ENCODE data around the gene ALDH3B2. TPM values are rescaled to one million over a fixed set of nuclear protein-coding genes. Genes with fewer than 3 reads are reported as not detected.

Gene ALDH3B2
- total and polyA plus RNA-seq, 2 of the 8 experiments (the other 6 are each of a cell fraction or from before 2014, with no cell fraction given): not detected

- ChIA-PET CTCF (ENCODE audit: partially characterized antibody) (interaction anchor here (1.9 kb wide), 1 partner anchor 21 kb away, joined by 4 read pairs; no protein-coding TSS in a partner anchor), POLR2A (ENCODE audit: partially characterized antibody) (no interaction called here)
- Histone ChIP-seq H3K79me1 (ENCODE audit: low read depth, low read length) (no peaks in the 10 kb centered on the region), H3K14ac (ENCODE audit: insufficient read length) (no peak overlapping the region), H3K4me2 (ENCODE audit: insufficient read depth in 1 of 2, low read depth in 2 of 2, low read length in 2 of 2) (no peak overlapping the region), H2AK5ac (ENCODE audit: low read depth, low read length) (no peak overlapping the region), H3K4me1 (replicated peaks in 1 of 4; ENCODE audit: control insufficient read depth in 3 of 4, insufficient read depth in 4 of 4, low read length in 3 of 4) (no peaks in the 10 kb centered on the region), H3K4me3 (ENCODE audit: extremely low read depth in 1 of 4, insufficient read depth in 2 of 4, low read depth in 3 of 4, low read length in 4 of 4) (no peak overlapping the region), H4K20me1 (replicated peaks in 1 of 2; ENCODE audit: control insufficient read depth in 1 of 2, insufficient read depth in 2 of 2, low read length in 2 of 2) (no peaks in the 10 kb centered on the region), H3K79me2 (ENCODE audit: control insufficient read depth in 1 of 2, insufficient read depth in 2 of 2, low read length in 2 of 2) (no peaks in the 10 kb centered on the region), H3K23me2 (ENCODE audit: low read depth, low read length) (no peaks in the 10 kb centered on the region), H3K4ac (replicated peaks; ENCODE audit: insufficient read length, low read depth, low read length) (no peak overlapping the region), H3K27me3 (replicated peaks in 1 of 4; ENCODE audit: control insufficient read depth in 3 of 4, extremely low read depth in 1 of 4, insufficient read depth in 3 of 4, low read length in 3 of 4) (no peaks in the 10 kb centered on the region; a peak in 1 of 7 replicates), H3K9me3 (ENCODE audit: insufficient read depth in 2 of 2, low read depth in 1 of 2, low read length in 1 of 2) (no peaks in the 10 kb centered on the region), H3K56ac (replicated peaks; ENCODE audit: insufficient read length, low read depth, low read length) (no peak overlapping the region), H2BK5ac (ENCODE audit: low read depth, low read length) (no peak overlapping the region), H4K5ac (ENCODE audit: insufficient read length, low read depth, low read length) (no peak overlapping the region), H2BK15ac (ENCODE audit: low read length) (no peak overlapping the region), H3K27ac (ENCODE audit: low read depth, low read length) (no peak overlapping the region), H3K36me3 (ENCODE audit: control insufficient read depth in 2 of 4, insufficient read depth in 4 of 4, low read length in 3 of 4) (no peaks in the 10 kb centered on the region), H3K23ac (ENCODE audit: insufficient read length) (no peak overlapping the region), H3K18ac (ENCODE audit: extremely low read depth, low read length) (no peak overlapping the region), H3K9ac (replicated peaks in 1 of 4; ENCODE audit: extremely low read depth in 1 of 4, low read depth in 3 of 4, low read length in 3 of 4) (no peak overlapping the region), H2BK120ac (replicated peaks; ENCODE audit: low read depth, low read length) (no peak overlapping the region), H2BK12ac (ENCODE audit: low read depth, low read length) (no peak overlapping the region), H2BK20ac (ENCODE audit: low read length) (no peak overlapping the region), H2AFZ (ENCODE audit: low read length) (no peak overlapping the region), H4K8ac (ENCODE audit: extremely low read depth, insufficient read depth, low read length) (no peak overlapping the region), H4K91ac (replicated peaks; ENCODE audit: insufficient read length, low read length) (no peak overlapping the region)
- DNase-seq (ENCODE audit: low read depth in 1 of 2, low spot score in 2 of 2) (no peak), FAIRE-seq (no peak)
- 88% methylated on average over 4 of the region's 4 CpGs; no CpG with 5 or more reads in 1 of the 2 experiments for WGBS, 2 experiments (ENCODE audit: extremely low coverage in 1 of 2, insufficient coverage in 1 of 2, insufficient read length in 1 of 2, insufficient replicate concordance in 2 of 2, low coverage in 1 of 2, low lambda C conversion rate in 2 of 2, missing lambda C conversion rate in 1 of 2)
- TF ChIP-seq SRF (IDR thresholded peaks at IDR 0.05; ENCODE audit: low read depth, low read length) (no peak), BACH1 (IDR thresholded peaks at IDR 0.05; ENCODE audit: low read length) (no peak), SUZ12 (IDR thresholded peaks at IDR 0.05; ENCODE audit: low read length) (no peak), CBX5 (IDR thresholded peaks at IDR 0.05; ENCODE audit: low read depth, low read length) (no peak), ASH2L (IDR thresholded peaks at IDR 0.05; ENCODE audit: low read length) (no peak), E2F6 (IDR thresholded peaks at IDR 0.05) (no peak), CEBPB (IDR thresholded peaks at IDR 0.05; ENCODE audit: low read depth, low read length) (no peak), YY1 (IDR thresholded peaks at IDR 0.05; ENCODE audit: low read depth, low read length) (no peak), CHD1 (IDR thresholded peaks at IDR 0.05; ENCODE audit: low read depth, low read length) (no peak)
Measured at GRCh38 chr11:67689178-67689577, 14.8 kb upstream of the ALDH3B2 start.

All from H1 (cell line).